MCF 10A (cell line): Measurements from ENCODE around the gene STIM1. TPM values are rescaled to one million over a fixed set of nuclear protein-coding genes. Genes with fewer than 3 reads are reported as not detected.
"Not testable (repeated sequence)": the region's sequence is repeated elsewhere in the genome, so short reads cannot be mapped to it uniquely, and the experiment has no call there.

ENCODE experiments used
- BruUV-seq: library from RNA; stranded (reverse); fragments of 400-500 nt; replicated peaks from 2 replicates; lab custom pipeline; 2021; lab: Mats Ljungman, UMichigan
- CTCF ChIA-PET: fragments of 300-600 bp; sonication (Branson Sonifier 250); formaldehyde crosslinking; extraction: SDS; loops from one replicate; lab custom pipeline; 2021; ENCODE audit warnings: antibody characterized with exemption, inconsistent platforms; lab: Yijun Ruan, JAX
- POLR2A ChIA-PET: fragments of 300-600, 350-650 bp; sonication (Branson Sonifier 250); formaldehyde crosslinking; extraction: SDS; loops from one replicate; lab custom pipeline; 2020; ENCODE audit warnings: antibody characterized with exemption, inconsistent platforms; lab: Yijun Ruan, JAX
- DNase-seq: peaks from one replicate; pipeline ENCODE4 v3.0.0-alpha.2; 2018; ENCODE audit not compliant: unreplicated experiment
- H3K27ac Mint-ChIP-seq: one replicate; pipeline ENCODE4 v1.8.0; 2022; ENCODE audit warnings: mild to moderate bottlenecking, low read depth, mixed read lengths; ENCODE audit not compliant: unreplicated experiment
- H3K27me3 Mint-ChIP-seq: one replicate; pipeline ENCODE4 v1.8.0; 2022; ENCODE audit warnings: mixed read lengths; ENCODE audit not compliant: insufficient read depth, unreplicated experiment
- H3K36me3 Mint-ChIP-seq: one replicate; pipeline ENCODE4 v1.8.0; 2022; ENCODE audit warnings: mild to moderate bottlenecking, moderate library complexity, mixed read lengths; ENCODE audit not compliant: insufficient read depth, unreplicated experiment
- H3K4me1 Mint-ChIP-seq: one replicate; pipeline ENCODE4 v1.8.0; 2022; ENCODE audit warnings: mixed read lengths; ENCODE audit not compliant: insufficient read depth, unreplicated experiment
- H3K4me3 Mint-ChIP-seq: one replicate; pipeline ENCODE4 v1.8.0; 2022; ENCODE audit warnings: mild to moderate bottlenecking, moderate library complexity, mixed read lengths; ENCODE audit not compliant: unreplicated experiment
- H3K9me3 Mint-ChIP-seq: one replicate; pipeline ENCODE4 v1.8.0; 2022; ENCODE audit warnings: mixed read lengths; ENCODE audit not compliant: unreplicated experiment
- intact Hi-C: fragments of 100-400 bp; cut with micrococcal nuclease; formaldehyde crosslinking; loops from 2 replicates; pipeline ENCODE4 v1.14.1; 2022
- total RNA-seq: library from RNA; stranded (reverse); gene quantifications from 2 replicates; pipeline ENCODE4 v1.2.3, GENCODE V29; 2022
- TF ChIP-seq, protein P1 (sequence below): fragments of 200-600 bp; IDR thresholded peaks from one replicate; pipeline ENCODE4 v1.8.0; 2022; ENCODE audit warnings: antibody characterized with exemption, mild to moderate bottlenecking; ENCODE audit not compliant: unreplicated experiment

STIM1 gene
- total RNA-seq, 1 experiment from 2014 or later, result 41.2 TPM

DNA sequence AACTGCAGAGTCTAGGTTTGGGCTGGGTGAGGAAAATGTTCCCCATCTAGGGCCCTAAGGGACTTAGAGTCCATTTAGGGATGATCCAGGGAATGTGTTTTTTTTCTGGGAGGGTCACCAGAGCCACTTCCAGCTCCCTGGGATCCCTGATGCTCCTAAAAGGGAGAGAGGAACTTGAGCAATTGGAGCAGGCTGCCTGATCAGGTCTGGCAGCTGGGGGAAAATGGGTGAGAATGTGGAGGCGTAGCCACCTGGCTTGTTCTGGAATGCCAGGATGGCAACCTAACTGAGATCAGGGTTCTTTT, 45.9 kb upstream of the STIM1 start:
- BruUV-seq, result no TSS peak
- no peaks in the 10 kb centered on the region for H3K36me3 Mint-ChIP-seq
- H3K4me3 Mint-ChIP-seq, result no peak overlapping the region
- no peaks in the 10 kb centered on the region for H3K9me3 Mint-ChIP-seq
- peaks cover 15% of the 10 kb centered on the region for H3K4me1 Mint-ChIP-seq
- ChIA-PET POLR2A (interaction anchor here (0.7 to 4.7 kb wide), 8 partner anchors 10 to 103 kb away, joined by 3 to 61 read pairs (median 3); partner anchors contain the start of genes NUP98 and RHOG), CTCF (interaction anchor here (0.6 to 5.6 kb wide), 21 partner anchors 10 to 1985 kb away, joined by 3 to 43 read pairs (median 7); partner anchors contain the start of genes NUP98, RHOG and STIM1)
- no peak overlapping the region for H3K27ac Mint-ChIP-seq
- DNase-seq, result no peak
- TF ChIP-seq, protein P1, sequence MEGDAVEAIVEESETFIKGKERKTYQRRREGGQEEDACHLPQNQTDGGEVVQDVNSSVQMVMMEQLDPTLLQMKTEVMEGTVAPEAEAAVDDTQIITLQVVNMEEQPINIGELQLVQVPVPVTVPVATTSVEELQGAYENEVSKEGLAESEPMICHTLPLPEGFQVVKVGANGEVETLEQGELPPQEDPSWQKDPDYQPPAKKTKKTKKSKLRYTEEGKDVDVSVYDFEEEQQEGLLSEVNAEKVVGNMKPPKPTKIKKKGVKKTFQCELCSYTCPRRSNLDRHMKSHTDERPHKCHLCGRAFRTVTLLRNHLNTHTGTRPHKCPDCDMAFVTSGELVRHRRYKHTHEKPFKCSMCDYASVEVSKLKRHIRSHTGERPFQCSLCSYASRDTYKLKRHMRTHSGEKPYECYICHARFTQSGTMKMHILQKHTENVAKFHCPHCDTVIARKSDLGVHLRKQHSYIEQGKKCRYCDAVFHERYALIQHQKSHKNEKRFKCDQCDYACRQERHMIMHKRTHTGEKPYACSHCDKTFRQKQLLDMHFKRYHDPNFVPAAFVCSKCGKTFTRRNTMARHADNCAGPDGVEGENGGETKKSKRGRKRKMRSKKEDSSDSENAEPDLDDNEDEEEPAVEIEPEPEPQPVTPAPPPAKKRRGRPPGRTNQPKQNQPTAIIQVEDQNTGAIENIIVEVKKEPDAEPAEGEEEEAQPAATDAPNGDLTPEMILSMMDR, result no peak
- intact Hi-C loops, result loop anchor here (2.0 to 10.0 kb wide), 3 partner anchors 63 to 355 kb away; no protein-coding TSS in a partner anchor
- H3K27me3 Mint-ChIP-seq, result no peaks in the 10 kb centered on the region

DNA sequence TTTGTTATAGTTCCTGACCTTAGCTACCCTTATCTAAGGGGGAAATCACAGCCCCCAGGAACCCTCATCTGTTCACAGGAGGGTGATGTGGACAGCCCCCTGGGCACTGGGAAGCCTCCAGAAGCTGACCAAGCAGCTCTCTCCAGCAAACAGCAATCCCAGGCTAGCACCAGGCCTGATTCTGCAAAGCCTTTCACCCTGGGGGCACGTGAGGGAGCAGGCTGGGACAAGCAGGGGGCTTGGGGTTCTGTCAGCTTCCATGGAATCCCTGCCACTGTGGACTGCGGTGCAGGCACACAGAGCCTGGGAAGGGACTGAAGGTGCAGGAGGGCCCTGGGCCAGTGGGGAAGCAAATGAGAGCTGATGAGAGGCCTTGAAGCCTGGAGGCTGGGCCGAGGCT, 45.0 kb upstream of the STIM1 start:
- Mint-ChIP-seq H3K36me3 (no peaks in the 10 kb centered on the region), H3K9me3 (no peaks in the 10 kb centered on the region), H3K27me3 (no peaks in the 10 kb centered on the region), H3K4me3 (no peak overlapping the region), H3K27ac (peak overlapping the region; percentile 66), H3K4me1 (peaks cover 15% of the 10 kb centered on the region)
- intact Hi-C loops, result no loop called here
- TF ChIP-seq, protein P1, result no peak
- DNase-seq, result no peak
- ChIA-PET CTCF (interaction anchor here (0.6 to 5.6 kb wide), 8 partner anchors 9 to 262 kb away, joined by 4 to 43 read pairs (median 10); partner anchors contain the start of genes NUP98 and RHOG), POLR2A (interaction anchor here (0.5 to 2.0 kb wide), 3 partner anchors 31 to 262 kb away, joined by 3 to 7 read pairs (median 4); partner anchors contain the start of gene RHOG)
- no TSS peak for BruUV-seq

DNA sequence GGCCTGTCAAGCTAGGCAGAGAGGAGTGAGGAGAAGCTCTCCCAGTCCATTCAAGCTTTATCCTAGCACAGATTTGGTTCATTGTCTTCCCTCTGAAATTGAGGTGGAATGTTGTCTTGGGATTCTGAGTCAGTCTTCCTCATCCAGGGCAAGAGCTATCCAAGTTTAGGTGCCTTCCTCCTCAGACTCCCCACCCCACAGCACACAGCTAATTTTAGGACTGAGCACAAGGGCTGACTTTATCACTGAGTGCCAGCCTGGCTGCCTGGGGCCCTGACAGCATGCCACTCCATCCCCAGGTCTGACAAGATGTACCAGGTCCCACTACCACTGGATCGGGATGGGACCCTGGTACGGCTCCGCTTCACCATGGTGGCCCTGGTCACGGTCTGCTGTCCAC, 44.5 kb upstream of the STIM1 start:
- no peak for DNase-seq
- H3K4me1 Mint-ChIP-seq, result peaks cover 15% of the 10 kb centered on the region
- H3K9me3 Mint-ChIP-seq, result no peaks in the 10 kb centered on the region
- H3K36me3 Mint-ChIP-seq, result no peaks in the 10 kb centered on the region
- ChIA-PET CTCF (interaction anchor here (0.6 to 5.6 kb wide), 7 partner anchors 9 to 261 kb away, joined by 4 to 43 read pairs (median 7); partner anchors contain the start of gene NUP98), POLR2A (interaction anchor here (0.5 to 1.2 kb wide), 2 partner anchors 43 to 261 kb away, joined by 3 to 4 read pairs; no protein-coding TSS in a partner anchor)
- intact Hi-C loops, result no loop called here
- peak overlapping the region; percentile 66 for H3K27ac Mint-ChIP-seq
- H3K27me3 Mint-ChIP-seq, result no peaks in the 10 kb centered on the region
- TF ChIP-seq, protein P1, result no peak
- BruUV-seq, result no TSS peak
- no peak overlapping the region for H3K4me3 Mint-ChIP-seq

DNA sequence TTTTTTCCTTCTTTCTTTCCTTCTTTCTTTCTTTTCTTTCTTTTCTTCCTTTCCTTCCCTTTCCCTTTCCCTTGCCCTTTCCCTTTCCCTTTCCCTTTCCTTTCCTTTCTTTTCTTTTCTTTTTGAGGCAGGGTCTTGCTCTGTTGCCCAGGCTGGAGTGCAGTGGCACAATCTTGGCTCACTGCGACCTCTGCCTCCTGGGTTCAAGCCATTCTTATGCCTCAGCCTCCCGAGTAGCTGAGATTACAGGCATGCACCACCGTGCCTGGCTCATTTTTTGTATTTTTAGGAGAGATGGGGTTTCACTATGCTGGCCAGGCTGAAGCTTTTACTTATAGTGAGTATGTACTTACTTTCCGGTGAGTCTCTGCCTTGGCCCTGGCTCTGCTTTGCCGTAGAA, 40.6 kb upstream of the STIM1 start:
- H3K27ac Mint-ChIP-seq, H3K27me3 Mint-ChIP-seq, H3K36me3 Mint-ChIP-seq, BruUV-seq, intact Hi-C loops, H3K4me3 Mint-ChIP-seq, H3K4me1 Mint-ChIP-seq, DNase-seq, H3K9me3 Mint-ChIP-seq: not testable (repeated sequence)
- POLR2A ChIA-PET, result interaction anchor here (0.7 kb wide), 1 partner anchor 80 kb away, joined by 3 read pairs; no protein-coding TSS in a partner anchor
- CTCF ChIA-PET, result interaction anchor here (1.3 kb wide), 1 partner anchor 22 kb away, joined by 3 read pairs; no protein-coding TSS in a partner anchor
